GM03348 (cell line): ENCODE results near the gene TMEM179.
A peak's percentile ranks its signal among the peaks of the same experiment; 100 is the strongest.
"Not testable (repeated sequence)": the region's sequence is repeated elsewhere in the genome, so short reads cannot be mapped to it uniquely, and the experiment has no call there.

Experiments used
- DNase-seq: peaks from one replicate; pipeline ENCODE4 v3.0.0; 2012; ENCODE audit warnings: low spot score

TMEM179 gene

GRCh38 chr14:104586832-104587620, 17.5 kb downstream of the TMEM179 start:
- no peak for DNase-seq

- no peak for DNase-seq
Measured at GRCh38 chr14:104585966-104586697, 18.4 kb downstream of the TMEM179 start.

DNA sequence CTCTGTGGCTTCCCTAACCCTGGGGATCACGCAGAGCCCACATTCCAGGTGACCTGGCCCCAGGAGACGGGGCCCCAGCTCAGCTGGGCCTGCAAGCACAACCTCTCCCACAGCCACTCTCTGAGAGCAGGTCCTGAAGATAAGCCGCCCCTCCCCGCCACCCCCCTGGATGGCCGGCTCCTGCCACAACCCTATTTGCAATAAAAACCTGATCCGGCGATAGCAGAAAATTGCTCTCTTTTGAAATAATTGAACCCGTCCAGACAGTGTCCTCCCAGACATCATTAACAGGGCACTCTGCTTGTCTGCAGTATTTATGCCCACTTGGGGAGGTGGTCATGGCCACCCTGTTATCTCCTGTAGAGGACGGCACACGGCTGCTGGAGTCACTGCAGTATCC, 20.0 kb downstream of the TMEM179 start:
- no peak for DNase-seq

- no peak for DNase-seq
Measured at GRCh38 chr14:104583424-104584306, 20.9 kb downstream of the TMEM179 start.

DNA sequence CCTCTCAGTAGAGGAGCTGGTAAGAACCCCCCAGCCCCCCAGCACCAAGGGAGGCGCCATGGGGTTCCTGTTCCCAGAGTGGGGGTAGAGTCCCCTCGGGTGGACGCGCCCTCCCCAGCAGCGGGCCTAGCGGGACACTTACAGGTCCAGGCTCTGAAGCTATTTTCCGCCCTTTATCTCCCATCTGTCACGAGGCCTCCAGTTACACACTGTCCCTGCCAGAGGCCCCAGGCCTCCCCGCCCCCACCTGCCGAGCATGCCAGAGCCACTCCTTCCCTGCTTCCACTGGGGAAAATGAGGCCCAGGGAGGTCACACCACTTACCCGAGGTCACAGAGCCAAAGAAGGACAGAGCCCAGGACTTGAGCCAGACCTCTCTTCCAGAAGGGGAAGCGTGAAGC, 21.9 kb downstream of the TMEM179 start:
- DNase-seq: no peak

DNA sequence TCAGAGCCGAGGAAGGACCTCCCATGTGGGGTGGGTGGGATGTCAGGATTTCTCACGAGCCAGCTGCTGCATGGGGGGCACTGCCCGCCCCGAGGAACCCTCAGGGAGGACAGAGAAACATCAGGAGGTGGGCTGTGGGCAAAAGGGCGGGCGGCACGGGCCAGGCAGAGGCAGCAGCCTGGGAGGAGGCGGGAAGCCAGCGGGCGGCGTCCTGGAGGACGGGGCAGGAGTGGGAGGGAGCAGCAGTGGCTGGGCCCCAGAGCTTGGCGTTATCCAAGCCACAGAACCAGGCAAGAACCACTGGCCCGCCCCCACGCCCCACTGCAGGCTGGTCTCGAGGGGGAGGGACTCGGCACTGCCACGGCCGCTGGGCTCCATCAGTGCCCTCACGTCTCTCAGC, 22.6 kb downstream of the TMEM179 start:
- DNase-seq: no peak

DNA sequence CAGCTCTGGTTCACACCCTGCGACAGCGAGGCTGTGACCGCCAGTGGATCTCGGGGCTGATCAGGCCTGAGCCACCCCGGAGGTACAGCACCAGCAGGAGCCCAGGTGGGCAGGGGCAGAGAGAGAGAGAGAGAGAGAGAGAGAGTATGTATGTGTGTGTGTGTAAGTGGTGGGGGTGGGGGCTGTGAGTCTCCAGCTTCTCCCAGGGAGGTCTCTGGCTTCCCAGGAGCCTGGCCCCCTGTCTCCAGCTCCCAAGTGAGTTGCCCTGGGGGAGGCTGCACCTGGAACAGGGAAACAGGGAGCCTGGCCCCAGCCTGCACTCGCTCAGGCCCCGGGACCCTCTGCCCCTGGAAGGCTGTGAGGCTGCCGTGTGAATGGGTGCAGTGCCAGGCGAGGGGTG, 23.1 kb downstream of the TMEM179 start:
- no peak for DNase-seq

DNA sequence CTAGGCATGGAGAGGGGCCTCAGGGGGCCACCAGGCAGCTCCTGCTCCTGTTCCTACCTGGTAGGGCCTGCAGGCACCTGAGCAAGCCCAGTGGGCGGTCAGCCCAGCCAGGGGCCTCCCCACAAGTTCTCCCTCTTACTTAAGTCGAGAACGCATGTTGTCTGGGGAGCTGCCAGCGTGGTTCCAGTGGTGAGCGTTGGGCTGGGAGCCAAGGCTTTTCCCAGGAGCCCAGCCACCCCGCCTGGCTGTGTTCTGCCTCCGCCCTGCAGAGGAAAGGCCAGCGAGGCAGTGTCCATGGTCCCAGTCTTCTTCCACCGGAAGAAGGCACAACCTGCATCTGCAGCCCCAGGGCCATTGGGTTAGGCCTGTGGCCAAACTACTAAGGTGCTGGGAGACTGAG, 23.6 kb downstream of the TMEM179 start:
- DNase-seq: no peak

- DNase-seq: not testable (repeated sequence)
Measured at GRCh38 chr14:104579939-104580338, 24.6 kb downstream of the TMEM179 start.

GRCh38 chr14:104579507-104579906, 25.1 kb downstream of the TMEM179 start, which contains the start of gene C14orf180:
C14orf180 (plus strand) TSS chr14:104579764; CDS start chr14:104586431, 6,667 bp downstream.
- no peak for DNase-seq

DNA sequence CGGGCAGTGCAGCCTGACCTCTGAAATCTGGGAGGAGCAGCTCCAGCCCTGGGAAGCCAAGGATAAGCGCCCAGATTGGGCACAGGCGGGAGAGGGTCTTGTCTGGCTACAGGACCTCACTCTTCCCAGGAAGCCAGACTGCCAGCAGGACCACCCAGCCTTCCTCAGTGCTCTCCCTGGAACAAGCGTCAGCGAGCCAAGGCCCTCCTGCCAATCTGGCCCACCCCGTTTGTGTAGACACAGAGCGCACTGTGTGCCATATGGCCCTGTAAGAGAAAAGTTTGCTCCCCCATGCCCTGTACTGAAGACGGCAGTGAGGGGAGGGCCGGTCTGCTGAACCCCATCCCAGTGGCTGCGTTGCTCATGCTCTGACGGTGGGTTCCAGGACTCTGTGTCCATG, 26.3 kb downstream of the TMEM179 start:
- DNase-seq: no peak

DNA sequence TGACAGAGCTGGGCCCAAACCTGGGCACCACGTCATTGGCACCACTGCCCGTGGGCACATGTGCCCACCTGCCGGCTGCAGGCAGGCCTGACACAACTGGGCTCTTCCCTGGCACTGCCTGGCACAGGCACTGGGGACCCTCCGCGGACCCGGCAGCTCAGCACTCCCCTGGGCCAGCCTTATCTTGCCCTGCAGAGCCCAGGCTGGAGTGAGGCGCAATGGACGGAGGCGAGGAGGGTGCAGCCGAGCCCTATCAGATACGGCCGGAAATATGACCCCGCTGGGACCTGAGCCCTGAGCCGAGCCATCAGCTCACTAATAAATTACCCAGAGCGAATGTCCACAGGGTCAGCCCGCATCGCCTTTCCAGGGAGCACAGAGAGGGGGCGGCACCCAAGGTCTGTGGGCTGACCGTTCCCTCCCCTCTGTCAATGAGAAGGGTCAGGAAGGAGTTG, 26.7 kb downstream of the TMEM179 start:
- DNase-seq: no peak

- no peak for DNase-seq
Measured at GRCh38 chr14:104577426-104577825, 27.1 kb downstream of the TMEM179 start.

GRCh38 chr14:104576970-104577332, 27.6 kb downstream of the TMEM179 start:
- no peak for DNase-seq

- peak; percentile 37 for DNase-seq
Measured at GRCh38 chr14:104576232-104576969, 28.2 kb downstream of the TMEM179 start.

DNA sequence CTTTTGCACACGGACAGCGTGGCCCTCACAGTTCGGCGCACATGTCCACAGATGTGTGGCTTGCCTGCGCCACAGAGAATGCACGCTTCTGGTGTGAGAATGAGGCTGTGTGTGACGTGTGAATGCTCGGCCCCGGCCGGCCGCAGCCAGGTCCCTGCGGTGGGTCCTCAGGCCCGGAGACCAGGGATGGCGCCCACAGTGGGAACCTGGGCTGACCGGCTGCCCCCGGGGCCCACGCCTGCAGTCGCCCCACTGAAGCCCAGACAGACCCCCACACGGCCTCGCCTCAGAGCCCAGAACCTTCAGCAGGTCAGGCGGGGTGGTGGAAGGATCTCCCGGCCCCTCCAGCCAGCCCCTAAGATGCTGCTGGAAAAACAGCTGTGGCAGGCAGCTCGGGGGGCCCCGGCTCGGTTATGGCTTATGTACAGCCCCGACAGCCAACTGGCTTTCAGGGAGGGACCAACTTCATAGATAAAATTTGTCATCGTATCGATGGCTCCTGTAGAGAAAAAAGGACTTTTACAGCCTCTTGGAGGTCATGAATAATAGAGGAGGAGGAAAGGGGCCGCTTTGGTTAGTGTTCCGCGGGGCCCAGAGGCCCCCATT, 29.5 kb downstream of the TMEM179 start:
- DNase-seq: no peak

DNA sequence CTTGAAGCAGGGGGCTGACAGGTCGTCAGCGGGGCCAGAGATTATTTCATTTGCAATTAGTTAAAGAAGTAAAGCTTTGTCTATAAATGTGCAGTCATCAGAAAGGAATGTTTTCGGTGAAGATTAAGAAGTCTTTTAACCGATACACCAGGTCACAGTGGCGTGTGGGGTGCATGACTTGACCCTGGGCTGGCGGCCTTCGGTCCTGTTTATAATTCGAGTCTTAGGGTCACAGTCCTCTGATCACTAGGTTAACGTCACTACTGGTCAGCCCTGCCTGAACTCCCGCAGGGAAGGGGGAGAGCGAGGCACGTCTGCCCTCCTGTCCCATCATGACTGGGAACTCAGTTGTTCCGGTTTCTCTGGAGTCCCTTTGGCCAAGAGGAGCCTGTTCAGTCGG, 30.0 kb downstream of the TMEM179 start:
- DNase-seq: no peak

- no peak for DNase-seq
Measured at GRCh38 chr14:104573930-104574329, 30.6 kb downstream of the TMEM179 start.

DNA sequence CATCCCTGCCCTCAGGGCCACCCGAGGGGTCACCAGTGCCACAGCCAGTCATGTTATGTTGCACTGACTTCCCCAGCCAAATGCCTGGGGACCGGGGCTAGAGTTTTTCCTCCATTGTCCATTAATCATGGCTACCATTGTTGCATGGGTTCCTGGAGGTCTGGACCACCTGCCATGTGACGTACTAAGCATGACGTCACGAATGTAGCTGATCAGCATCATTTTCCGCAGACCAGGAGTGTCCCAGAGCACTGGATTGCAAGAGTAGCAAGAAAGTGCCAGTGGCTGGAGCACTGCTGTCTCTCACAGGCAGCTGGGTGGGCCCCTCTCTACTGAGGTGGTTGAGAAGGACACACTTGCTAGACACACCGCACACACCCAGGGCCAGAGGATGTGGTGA, 31.9 kb downstream of the TMEM179 start:
- no peak for DNase-seq

DNA sequence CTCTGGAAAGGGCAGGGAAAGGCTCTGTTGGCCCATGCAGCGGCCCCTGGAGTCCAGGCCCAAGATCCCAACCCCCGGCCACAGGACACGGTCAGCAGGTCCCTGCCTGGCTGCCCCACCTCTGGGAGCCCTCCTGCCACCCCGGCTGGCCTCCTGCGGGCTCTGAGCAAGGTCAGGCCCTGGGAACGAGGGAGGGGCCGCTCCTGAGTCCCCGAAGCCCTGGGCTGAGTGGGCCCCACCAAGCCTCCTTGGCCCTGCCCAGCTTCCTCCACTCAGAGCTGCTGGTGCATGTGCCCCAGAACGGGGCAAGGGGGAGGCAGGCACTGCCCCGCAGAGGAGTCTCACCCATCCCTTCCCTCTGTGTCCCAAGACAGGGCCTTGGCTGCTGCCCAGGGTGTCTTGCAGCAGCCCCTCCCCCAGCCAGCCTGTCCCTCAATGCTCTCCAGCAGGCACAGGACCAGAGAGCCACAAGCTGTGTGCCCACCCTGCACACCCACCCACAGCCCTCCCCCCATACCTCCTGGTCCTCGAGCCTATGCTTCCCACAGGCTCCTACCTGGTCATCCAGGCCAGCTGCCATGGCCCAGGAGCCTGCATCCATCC, 32.4 kb downstream of the TMEM179 start:
- DNase-seq: no peak

DNA sequence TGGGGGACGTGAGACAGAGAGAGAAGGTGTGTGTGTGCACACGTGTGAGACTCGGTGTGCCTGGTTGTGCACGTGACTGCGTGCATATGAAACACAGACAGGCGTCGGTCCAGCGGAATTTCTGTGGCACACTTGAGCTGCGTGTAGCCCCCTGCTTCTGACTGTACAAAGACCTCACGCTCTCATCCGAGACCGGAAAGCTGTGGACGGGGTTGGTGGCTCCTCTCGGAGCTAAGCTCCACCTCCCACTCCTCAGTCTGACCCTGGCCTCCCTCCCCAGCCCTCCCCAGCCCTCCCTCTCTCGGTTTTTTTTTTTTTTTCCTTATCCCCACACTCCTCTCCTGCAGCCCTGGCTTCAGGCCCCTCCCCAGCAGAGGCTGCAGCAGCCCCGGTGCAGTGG, 33.3 kb downstream of the TMEM179 start:
- DNase-seq: no peak
